K562 (cell line): ENCODE data around the gene SLC25A42. TPM values are rescaled to one million over a fixed set of nuclear protein-coding genes. Genes with fewer than 3 reads are reported as not detected.
A peak's percentile ranks its signal among the peaks of the same experiment; 100 is the strongest.

Experiments used
- ATAC-seq: fragments of 200-7000 bp; cut with Tn5 transposase; 3 replicates; pipeline ENCODE4 v1.9.1; 2020; ENCODE audit warnings: moderate library complexity
- BruUV-seq: library from RNA; stranded (reverse); fragments of 400-500 nt; replicated peaks from 2 replicates; lab custom pipeline; 2021; lab: Mats Ljungman, UMichigan
- CTCF ChIA-PET: fragments of 300-600 bp; formaldehyde crosslinking; extraction: SDS; loops from one replicate; lab custom pipeline; 2021; ENCODE audit warnings: low intra/inter-chr PET ratio; lab: Yijun Ruan, JAX
- POLR2A ChIA-PET: fragments of 300-600, 350-650 bp; sonication (Branson Sonifier 250); formaldehyde crosslinking; extraction: SDS; loops from one replicate; lab custom pipeline; 2021; ENCODE audit warnings: antibody characterized with exemption, inconsistent platforms; lab: Yijun Ruan, JAX
- DNase-seq, 4 experiments: peaks; one replicate each; pipeline versions ENCODE4 v3.0.0 to v3.0.0-alpha.2; 2011 to 2018; ENCODE audit warnings: low spot score in 3 of 4, mixed read lengths in 3 of 4; ENCODE audit errors: extremely low read depth in 1 of 4
- FAIRE-seq: peaks from 2 replicates; lab custom pipeline; 2011; peaks lifted over from hg19 to GRCh38; lab: Jason Lieb, UNC
- H2AFZ ChIP-seq: 2 replicates; pipeline ENCODE4 v1.6.0; 2011; ENCODE audit warnings: low read depth, low read length, control low read depth, inconsistent platforms
- H3K27ac ChIP-seq: fragments of 200-600 bp; 3 replicates; pipeline ENCODE4 v1.8.0; 2011; ENCODE audit warnings: low read depth, mild to moderate bottlenecking, control low read depth, inconsistent platforms, low read length, moderate library complexity, mixed read lengths; ENCODE audit errors: extremely low read depth
- H3K27me3 ChIP-seq, 2 experiments: fragments of 300-600 bp in 1 of 2; 2 replicates in 1 of 2; 3 replicates in 1 of 2; pipeline versions ENCODE4 v1.6.0 to v1.8.0; 2011; ENCODE audit warnings: inconsistent platforms in 2 of 2, low read length in 2 of 2, mild to moderate bottlenecking in 1 of 2, mixed read lengths in 1 of 2, moderate library complexity in 1 of 2; ENCODE audit not compliant: control insufficient read depth in 2 of 2, insufficient read depth in 2 of 2
- H3K36me3 ChIP-seq: fragments of 300-600 bp; 3 replicates; pipeline ENCODE4 v1.8.0; 2011; ENCODE audit warnings: mild to moderate bottlenecking, low read length, inconsistent platforms; ENCODE audit not compliant: control insufficient read depth, insufficient read depth
- H3K4me1 ChIP-seq, 2 experiments: fragments of 200-600 bp in 1 of 2; replicated peaks in 1 of 2; 2 replicates in 1 of 2; 3 replicates in 1 of 2; pipeline versions ENCODE4 v1.5.1 to v1.8.0; 2011; ENCODE audit warnings: inconsistent platforms in 2 of 2, low read length in 2 of 2, mild to moderate bottlenecking in 1 of 2, mixed read lengths in 1 of 2, moderate library complexity in 1 of 2; ENCODE audit not compliant: control insufficient read depth in 2 of 2, insufficient read depth in 2 of 2
- H3K4me2 ChIP-seq: 2 replicates; pipeline ENCODE4 v1.6.1; 2011; ENCODE audit warnings: low read length, control low read depth, inconsistent platforms, mixed read lengths; ENCODE audit not compliant: insufficient read depth
- H3K4me3 ChIP-seq: fragments of 200-600 bp; sonication (generic), shearing (Covaris generic); 2 replicates; pipeline ENCODE4 v1.5.1; 2016; ENCODE audit warnings: control low read depth, inconsistent platforms
- H3K79me2 ChIP-seq: fragments of 200-600 bp; 3 replicates; pipeline ENCODE4 v1.8.0; 2011; ENCODE audit warnings: low read length, inconsistent platforms; ENCODE audit not compliant: control insufficient read depth, insufficient read depth
- H3K9ac ChIP-seq, 2 experiments: 2 replicates each; pipeline versions ENCODE4 v1.6.0 to v1.6.1; 2011; ENCODE audit warnings: low read depth in 2 of 2, low read length in 2 of 2, control low read depth in 1 of 2, inconsistent platforms in 1 of 2, mild to moderate bottlenecking in 1 of 2, mixed read lengths in 1 of 2; ENCODE audit not compliant: insufficient read depth in 1 of 2
- H3K9me1 ChIP-seq: one replicate; pipeline ENCODE4 v1.6.0; 2011; ENCODE audit warnings: inconsistent platforms, mild to moderate bottlenecking, low read length, moderate library complexity; ENCODE audit not compliant: control insufficient read depth, insufficient read depth
- H3K9me3 ChIP-seq: replicated peaks from 2 replicates; pipeline ENCODE4 v1.5.1; 2011; ENCODE audit warnings: low read depth, low read length, inconsistent platforms; ENCODE audit not compliant: control insufficient read depth, insufficient read depth
- H4K20me1 ChIP-seq: replicated peaks from 2 replicates; pipeline ENCODE4 v1.6.1; 2011; ENCODE audit warnings: low read length, inconsistent platforms, mixed read lengths; ENCODE audit not compliant: control insufficient read depth, insufficient read depth
- CC2D1A ChIP-seq: fragments of 450-650 bp; IDR thresholded peaks from 2 replicates; pipeline ENCODE4 v1.6.1; 2017; ENCODE audit warnings: mild to moderate bottlenecking
- CEBPB ChIP-seq: fragments of 450-650 bp; IDR thresholded peaks from 2 replicates; pipeline ENCODE4 v1.6.1; 2016; ENCODE audit warnings: missing genetic modification characterization, missing compliant biosample characterization
- WGBS: fragments of 100-300 bp; shearing (Covaris generic); methylation state at CpG from one replicate; pipeline ENCODE4 v1.1.6; 2016; ENCODE audit warnings: low coverage, mixed read lengths; ENCODE audit not compliant: insufficient coverage; ENCODE audit errors: missing lambda C conversion rate; 5-methylcytosine and 5-hydroxymethylcytosine counted together
- in situ Hi-C: fragments of 300-500 bp; cut with MboI; formaldehyde crosslinking; loops from 4 replicates; pipeline ENCODE4 v1.15.0; 2018; ENCODE audit warnings: inconsistent platforms, mixed read lengths
- intact Hi-C: fragments of 100-400 bp; cut with micrococcal nuclease; formaldehyde crosslinking; loops from 2 replicates; pipeline ENCODE4 v1.14.2; 2022
- polyA plus RNA-seq, 8 experiments: library from polyadenylated mRNA; depleted of rRNA in 4 of 8; stranded (reverse) in 5 of 8; unstranded in 3 of 8; fragments of >200 nt; fragmentation: Nextera tagmentation in 2 of 8; fragmentation: Illumina TruSeq in 1 of 8; extraction: Ambion mirVana in 2 of 8; extraction: Trizol in 1 of 8; gene quantifications; 2 replicates each; pipeline versions ENCODE4 v1.2.1 to v1.2.3, GENCODE V29; 2011 to 2014; ENCODE audit warnings: inconsistent platforms in 1 of 8, missing spikeins in 1 of 8
- total RNA-seq, 7 experiments: library from RNA; depleted of rRNA in 6 of 7; stranded (reverse); fragments of >200 nt in 6 of 7; fragmentation: Illumina TruSeq in 2 of 7; extraction: Trizol in 2 of 7; gene quantifications; 2 replicates each; pipeline versions ENCODE4 v1.2.1 to v1.2.3, GENCODE V29; 2011 to 2021; ENCODE audit warnings: low replicate concordance in 1 of 7
- TF ChIP-seq, protein P1 (sequence below): fragments of 450-650 bp; IDR thresholded peaks from 2 replicates; pipeline ENCODE4 v1.6.1; 2018; ENCODE audit not compliant: partially characterized antibody

SLC25A42 gene
- total and polyA plus RNA-seq, 9 of the 15 experiments (the other 6 are each of a cell fraction or from before 2014, with no cell fraction given) = 0.59 to 32.2 (median 14.1) TPM

DNA sequence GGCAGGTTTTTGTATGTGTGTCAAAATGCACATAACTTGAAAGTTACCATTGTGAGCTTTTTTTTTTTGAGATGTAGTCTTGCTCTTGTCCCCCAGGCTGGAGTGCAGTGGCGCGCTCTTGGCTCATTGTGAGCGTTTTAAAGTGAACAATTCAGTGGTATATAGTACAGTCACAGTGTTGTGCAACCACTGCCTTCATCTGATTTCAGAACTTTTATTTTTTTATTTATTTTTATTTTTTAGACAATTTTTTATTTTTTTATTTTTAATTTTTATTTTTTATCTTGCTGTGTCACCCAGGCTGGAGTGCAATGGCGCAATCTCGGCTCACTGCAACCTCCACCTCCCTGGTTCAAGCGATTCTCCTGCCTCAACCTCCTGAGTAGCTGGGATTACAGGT, 15.0 kb downstream of the SLC25A42 start:
- BruUV-seq = no TSS peak
- H3K9me3 ChIP-seq = no peaks in the 10 kb centered on the region
- in situ Hi-C loops = no loop called here
- ATAC-seq = no peak
- no peaks in the 10 kb centered on the region for H3K27me3 ChIP-seq
- no peak overlapping the region for H3K4me2 ChIP-seq
- TF ChIP-seq CEBPB (tag) = peak; percentile 78
- TF ChIP-seq CC2D1A = no peak
- TF ChIP-seq, protein P1, sequence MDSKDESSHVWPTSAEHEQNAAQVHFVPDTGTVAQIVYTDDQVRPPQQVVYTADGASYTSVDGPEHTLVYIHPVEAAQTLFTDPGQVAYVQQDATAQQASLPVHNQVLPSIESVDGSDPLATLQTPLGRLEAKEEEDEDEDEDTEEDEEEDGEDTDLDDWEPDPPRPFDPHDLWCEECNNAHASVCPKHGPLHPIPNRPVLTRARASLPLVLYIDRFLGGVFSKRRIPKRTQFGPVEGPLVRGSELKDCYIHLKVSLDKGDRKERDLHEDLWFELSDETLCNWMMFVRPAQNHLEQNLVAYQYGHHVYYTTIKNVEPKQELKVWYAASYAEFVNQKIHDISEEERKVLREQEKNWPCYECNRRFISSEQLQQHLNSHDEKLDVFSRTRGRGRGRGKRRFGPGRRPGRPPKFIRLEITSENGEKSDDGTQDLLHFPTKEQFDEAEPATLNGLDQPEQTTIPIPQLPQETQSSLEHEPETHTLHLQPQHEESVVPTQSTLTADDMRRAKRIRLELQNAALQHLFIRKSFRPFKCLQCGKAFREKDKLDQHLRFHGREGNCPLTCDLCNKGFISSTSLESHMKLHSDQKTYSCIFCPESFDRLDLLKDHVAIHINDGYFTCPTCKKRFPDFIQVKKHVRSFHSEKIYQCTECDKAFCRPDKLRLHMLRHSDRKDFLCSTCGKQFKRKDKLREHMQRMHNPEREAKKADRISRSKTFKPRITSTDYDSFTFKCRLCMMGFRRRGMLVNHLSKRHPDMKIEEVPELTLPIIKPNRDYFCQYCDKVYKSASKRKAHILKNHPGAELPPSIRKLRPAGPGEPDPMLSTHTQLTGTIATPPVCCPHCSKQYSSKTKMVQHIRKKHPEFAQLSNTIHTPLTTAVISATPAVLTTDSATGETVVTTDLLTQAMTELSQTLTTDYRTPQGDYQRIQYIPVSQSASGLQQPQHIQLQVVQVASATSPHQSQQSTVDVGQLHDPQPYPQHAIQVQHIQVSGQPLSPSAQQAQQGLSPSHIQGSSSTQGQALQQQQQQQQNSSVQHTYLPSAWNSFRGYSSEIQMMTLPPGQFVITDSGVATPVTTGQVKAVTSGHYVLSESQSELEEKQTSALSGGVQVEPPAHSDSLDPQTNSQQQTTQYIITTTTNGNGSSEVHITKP = peak; percentile 34
- TF ChIP-seq, all 486 proteins: peak for 2
- H3K4me1 ChIP-seq = peaks cover 7 to 14% of the 10 kb centered on the region in 2 experiments; a peak in 3 of 5 replicates
- no peak overlapping the region for H3K4me3 ChIP-seq
- H3K36me3 ChIP-seq = peaks cover 48% of the 10 kb centered on the region; the same call in 2 of the 3 replicates
- WGBS = 84% methylated on average over 6 of the region's 6 CpGs
- POLR2A ChIA-PET = interaction anchor here (1.1 to 1.8 kb wide), 2 partner anchors 9 to 11 kb away, joined by 3 to 7 read pairs; no protein-coding TSS in a partner anchor
- peaks cover 4% of the 10 kb centered on the region for H3K9me1 ChIP-seq
- H3K9ac ChIP-seq = no peak overlapping the region; a peak in 1 of 4 replicates
- no peak for DNase-seq
- no peak overlapping the region for H2AFZ ChIP-seq
- no peak for FAIRE-seq
- peaks cover 34% of the 10 kb centered on the region for H3K79me2 ChIP-seq
- no peak overlapping the region for H3K27ac ChIP-seq
- CTCF ChIA-PET = no interaction called here
- intact Hi-C loops = no loop called here
- H4K20me1 ChIP-seq = peaks cover 6% of the 10 kb centered on the region; the same call in 1 of the 2 replicates
